ENCODE data around the gene COL20A1. TPM values are rescaled to one million over a fixed set of nuclear protein-coding genes. Genes with fewer than 3 reads are reported as not detected.

Gene COL20A1
- total RNA-seq, 1 donor from 2014 or later = not detected

DNA sequence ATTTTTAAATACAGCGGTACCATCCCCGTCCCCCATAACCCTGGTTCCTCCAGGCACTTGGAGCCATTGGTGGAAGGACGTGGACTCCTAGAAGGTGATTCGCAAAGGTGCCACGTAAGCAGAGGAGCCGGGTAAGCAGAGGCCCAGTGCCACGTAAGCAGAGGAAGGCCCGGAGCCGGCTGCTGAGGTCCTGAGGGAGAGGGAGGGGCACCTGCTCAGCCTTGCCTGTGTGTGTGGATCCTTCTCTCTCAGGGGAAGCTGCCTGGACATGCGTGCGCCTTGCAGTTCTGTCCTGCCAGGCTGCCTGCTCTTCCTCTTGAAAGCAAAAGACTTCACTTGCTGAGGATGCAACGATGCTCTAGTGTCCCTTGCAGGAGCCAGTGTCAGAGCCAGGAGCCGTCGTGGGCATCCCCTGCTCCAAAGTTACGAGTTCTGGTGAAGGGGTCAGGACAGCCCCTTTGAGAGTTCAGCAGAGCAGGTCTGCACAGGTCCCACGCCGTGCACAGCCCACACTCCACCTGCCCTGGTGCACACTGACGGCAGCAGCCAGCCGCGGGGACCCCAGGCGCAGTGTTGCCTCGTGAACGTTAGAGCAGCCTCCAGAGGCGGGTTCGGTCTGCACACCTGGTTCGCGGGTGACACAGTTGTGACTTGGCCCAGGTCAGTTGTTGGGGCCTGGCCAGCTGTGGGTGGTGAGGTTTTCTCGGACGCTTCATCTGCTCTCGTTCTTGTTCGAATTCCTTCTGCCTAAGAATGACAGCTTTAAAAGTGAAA is 36.9 kb upstream of the COL20A1 start:
- Histone ChIP-seq H3K4me1 (peaks cover 30% of the 10 kb centered on the region), H3K27me3 (peaks cover 11% of the 10 kb centered on the region), H3K4me3 (no peak overlapping the region), H3K27ac (no peak overlapping the region), H3K9me3 (no peaks in the 10 kb centered on the region), H3K36me3 (no peaks in the 10 kb centered on the region)
- intact Hi-C loops (cut with DNase I) = no loop called here
- TF ChIP-seq, protein P1, sequence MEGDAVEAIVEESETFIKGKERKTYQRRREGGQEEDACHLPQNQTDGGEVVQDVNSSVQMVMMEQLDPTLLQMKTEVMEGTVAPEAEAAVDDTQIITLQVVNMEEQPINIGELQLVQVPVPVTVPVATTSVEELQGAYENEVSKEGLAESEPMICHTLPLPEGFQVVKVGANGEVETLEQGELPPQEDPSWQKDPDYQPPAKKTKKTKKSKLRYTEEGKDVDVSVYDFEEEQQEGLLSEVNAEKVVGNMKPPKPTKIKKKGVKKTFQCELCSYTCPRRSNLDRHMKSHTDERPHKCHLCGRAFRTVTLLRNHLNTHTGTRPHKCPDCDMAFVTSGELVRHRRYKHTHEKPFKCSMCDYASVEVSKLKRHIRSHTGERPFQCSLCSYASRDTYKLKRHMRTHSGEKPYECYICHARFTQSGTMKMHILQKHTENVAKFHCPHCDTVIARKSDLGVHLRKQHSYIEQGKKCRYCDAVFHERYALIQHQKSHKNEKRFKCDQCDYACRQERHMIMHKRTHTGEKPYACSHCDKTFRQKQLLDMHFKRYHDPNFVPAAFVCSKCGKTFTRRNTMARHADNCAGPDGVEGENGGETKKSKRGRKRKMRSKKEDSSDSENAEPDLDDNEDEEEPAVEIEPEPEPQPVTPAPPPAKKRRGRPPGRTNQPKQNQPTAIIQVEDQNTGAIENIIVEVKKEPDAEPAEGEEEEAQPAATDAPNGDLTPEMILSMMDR (IDR thresholded peaks at IDR 0.05) = no peak
- no peak for TF ChIP-seq POLR2A (IDR thresholded peaks at IDR 0.05)
- TF ChIP-seq POLR2AphosphoS5 (IDR thresholded peaks at IDR 0.05; ENCODE audit: insufficient read depth in 1 of 2, low read depth in 1 of 2) = no peak
- DNase-seq (ENCODE audit: extremely low spot score in 2 of 2) = no peak

DNA sequence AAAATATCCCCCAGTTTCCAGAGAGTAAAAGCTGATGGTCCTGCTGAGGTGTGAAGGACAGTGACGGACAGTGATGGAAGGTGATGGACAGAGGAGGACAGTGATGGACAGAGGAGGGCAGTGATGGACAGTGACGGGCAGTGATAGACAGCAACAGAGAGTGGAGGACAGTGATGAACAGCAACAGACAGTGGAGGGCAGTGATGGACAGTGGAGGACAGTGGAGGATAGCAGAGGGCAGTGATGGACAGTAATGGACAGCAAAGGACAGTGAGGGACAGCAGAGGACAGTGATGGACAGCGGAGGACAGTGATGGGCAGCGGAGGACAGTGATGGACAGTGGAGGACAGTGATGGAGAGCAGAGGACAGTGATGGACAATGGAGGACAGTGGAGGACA is 36.0 kb upstream of the COL20A1 start:
- Histone ChIP-seq H3K27me3 (peaks cover 11% of the 10 kb centered on the region), H3K9me3 (no peaks in the 10 kb centered on the region), H3K4me3 (no peak overlapping the region), H3K36me3 (no peaks in the 10 kb centered on the region), H3K4me1 (peaks cover 32% of the 10 kb centered on the region), H3K27ac (no peak overlapping the region)
- no peak for DNase-seq (ENCODE audit: extremely low spot score in 2 of 2)
- intact Hi-C loops (cut with DNase I) = no loop called here
- TF ChIP-seq POLR2A (IDR thresholded peaks at IDR 0.05) (no peak), POLR2AphosphoS5 (IDR thresholded peaks at IDR 0.05; ENCODE audit: insufficient read depth in 1 of 2, low read depth in 1 of 2) (no peak)
- TF ChIP-seq, protein P1 (IDR thresholded peaks at IDR 0.05) = no peak

DNA sequence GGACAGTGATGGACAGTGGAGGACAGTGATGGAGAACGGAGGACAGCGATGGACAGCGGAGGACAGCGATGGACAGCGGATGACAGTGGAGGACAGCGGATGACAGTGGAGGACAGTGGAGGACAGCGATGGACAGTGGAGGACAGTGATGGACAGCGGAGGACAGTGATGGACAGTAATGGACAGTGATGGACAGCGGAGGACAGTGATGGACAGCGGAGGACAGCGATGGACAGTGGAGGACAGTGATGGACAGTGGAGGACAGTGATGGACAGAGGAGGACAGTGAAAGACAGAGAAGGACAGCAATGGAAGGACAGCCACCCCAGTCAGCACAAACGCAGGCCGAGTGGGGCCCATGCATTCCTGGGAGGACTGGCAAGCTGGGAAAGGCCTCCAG is 35.4 kb upstream of the COL20A1 start:
- no peak overlapping the region for H3K27ac ChIP-seq
- no peaks in the 10 kb centered on the region for H3K9me3 ChIP-seq
- no peak for DNase-seq (ENCODE audit: extremely low spot score in 2 of 2)
- H3K27me3 ChIP-seq = peaks cover 11% of the 10 kb centered on the region
- intact Hi-C loops (cut with DNase I) = no loop called here
- H3K36me3 ChIP-seq = no peaks in the 10 kb centered on the region
- TF ChIP-seq, protein P1 (IDR thresholded peaks at IDR 0.05) = no peak
- no peak for TF ChIP-seq POLR2A (IDR thresholded peaks at IDR 0.05)
- no peak for TF ChIP-seq POLR2AphosphoS5 (IDR thresholded peaks at IDR 0.05; ENCODE audit: insufficient read depth in 1 of 2, low read depth in 1 of 2)
- H3K4me1 ChIP-seq = peaks cover 32% of the 10 kb centered on the region
- no peak overlapping the region for H3K4me3 ChIP-seq

DNA sequence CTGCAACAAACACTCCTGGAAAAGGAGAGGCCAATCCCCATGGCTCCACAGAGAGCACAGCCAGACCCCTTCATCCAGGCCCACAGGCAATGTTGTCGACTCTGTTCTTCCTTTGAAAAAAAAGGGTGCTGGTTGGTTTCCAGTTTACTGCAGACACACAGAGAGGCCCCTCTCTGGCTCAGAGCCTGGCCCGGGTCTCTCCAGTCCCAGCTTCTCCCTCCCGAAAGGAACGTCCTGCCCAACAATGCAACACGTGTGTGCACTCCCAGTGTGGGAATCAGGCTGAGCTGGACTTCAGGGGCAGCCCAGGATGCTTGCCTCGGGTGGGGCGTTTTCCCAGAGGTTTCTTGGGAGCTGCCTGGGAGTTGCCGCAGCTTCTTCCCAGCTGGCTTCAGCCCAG is 34.2 kb upstream of the COL20A1 start:
- TF ChIP-seq POLR2A (IDR thresholded peaks at IDR 0.05) (no peak), POLR2AphosphoS5 (IDR thresholded peaks at IDR 0.05; ENCODE audit: insufficient read depth in 1 of 2, low read depth in 1 of 2) (no peak)
- TF ChIP-seq, protein P1 (IDR thresholded peaks at IDR 0.05) = no peak
- no peak overlapping the region for H3K4me3 ChIP-seq
- H3K27me3 ChIP-seq = peaks cover 11% of the 10 kb centered on the region
- intact Hi-C loops (cut with DNase I) = no loop called here
- no peaks in the 10 kb centered on the region for H3K36me3 ChIP-seq
- H3K4me1 ChIP-seq = peaks cover 22% of the 10 kb centered on the region
- H3K9me3 ChIP-seq = no peaks in the 10 kb centered on the region
- no peak overlapping the region for H3K27ac ChIP-seq
- DNase-seq (ENCODE audit: extremely low spot score in 2 of 2) = no peak

DNA sequence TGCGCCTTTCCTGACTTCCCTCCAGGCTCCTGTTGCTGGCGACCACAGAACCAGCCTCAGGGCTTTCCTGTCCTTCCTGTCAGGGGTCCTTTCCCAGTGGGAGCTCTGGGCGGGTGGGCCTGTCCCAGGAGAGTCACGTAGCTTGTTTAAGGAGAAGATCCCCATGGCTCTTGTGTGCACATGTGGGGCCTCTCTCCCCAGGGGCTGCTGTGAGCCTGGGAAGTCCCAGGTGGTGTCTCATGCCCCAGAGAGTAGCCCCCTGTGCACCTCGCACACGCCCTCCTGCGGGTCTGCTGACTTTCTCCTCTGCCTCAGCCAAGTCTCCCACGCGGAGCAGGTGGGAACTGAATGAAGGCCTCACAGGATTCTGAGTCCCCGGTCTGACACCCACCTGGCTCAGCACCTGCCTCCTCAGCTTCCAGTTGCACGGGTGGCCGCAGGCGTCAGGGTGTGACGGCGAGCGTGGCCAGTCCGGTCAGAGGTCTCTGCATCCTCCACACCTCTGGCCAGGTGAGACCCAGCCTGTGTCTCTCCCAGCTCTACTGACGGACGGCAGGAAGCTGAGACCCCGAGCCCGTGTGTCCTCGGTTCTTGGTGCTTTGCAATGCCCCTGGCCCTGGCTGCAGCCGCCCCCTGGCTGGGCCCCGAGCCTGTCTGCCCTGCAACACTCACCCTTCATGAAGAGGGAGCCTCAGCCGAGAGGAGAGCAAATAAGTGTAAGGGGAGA is 33.1 kb upstream of the COL20A1 start:
- TF ChIP-seq POLR2A (IDR thresholded peaks at IDR 0.05) (no peak), POLR2AphosphoS5 (IDR thresholded peaks at IDR 0.05; ENCODE audit: insufficient read depth in 1 of 2, low read depth in 1 of 2) (no peak)
- TF ChIP-seq, protein P1 (IDR thresholded peaks at IDR 0.05) = no peak
- no peaks in the 10 kb centered on the region for H3K27me3 ChIP-seq
- no peaks in the 10 kb centered on the region for H3K9me3 ChIP-seq
- peaks cover 11% of the 10 kb centered on the region for H3K4me1 ChIP-seq
- H3K4me3 ChIP-seq = no peak overlapping the region
- no peak for DNase-seq (ENCODE audit: extremely low spot score in 2 of 2)
- intact Hi-C loops (cut with DNase I) = no loop called here
- no peak overlapping the region for H3K27ac ChIP-seq
- no peaks in the 10 kb centered on the region for H3K36me3 ChIP-seq

Data from vagina (tissue), 2 donors.